ENCODE results near the gene CCDC171.

DNA sequence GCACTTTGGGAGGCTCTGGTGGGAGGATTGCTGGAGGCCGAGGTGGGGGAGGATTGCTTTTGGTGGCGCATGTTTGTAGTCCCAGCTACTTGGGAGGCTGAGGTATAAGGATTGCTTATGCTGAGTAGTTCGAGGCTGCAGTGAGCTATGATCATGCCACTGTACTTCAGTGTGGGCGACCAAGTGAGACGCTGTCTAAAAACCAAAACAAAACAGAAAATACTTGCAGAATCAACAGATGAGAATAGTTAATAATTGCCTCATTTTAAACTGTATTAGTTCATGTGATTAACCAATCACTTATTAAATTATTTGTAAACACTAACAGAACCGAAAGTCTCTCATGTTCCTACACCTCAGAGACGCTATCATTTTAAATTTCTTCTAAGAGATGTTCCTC is 118.1 kb downstream of the CCDC171 start:
- no peak for TF ChIP-seq POLR2A (IDR thresholded peaks at IDR 0.05)
- no peak for TF ChIP-seq CTCF (IDR thresholded peaks at IDR 0.05)
